NCI-H1694 treated with DMSO at 0.1 percent for 48 hours (cell line): ENCODE measurements around the gene BAD.

ENCODE experiments used
- DNase-seq: peaks from one replicate; lab custom pipeline; 2025; lab: John Stamatoyannopoulos, UW

Gene BAD

DNA sequence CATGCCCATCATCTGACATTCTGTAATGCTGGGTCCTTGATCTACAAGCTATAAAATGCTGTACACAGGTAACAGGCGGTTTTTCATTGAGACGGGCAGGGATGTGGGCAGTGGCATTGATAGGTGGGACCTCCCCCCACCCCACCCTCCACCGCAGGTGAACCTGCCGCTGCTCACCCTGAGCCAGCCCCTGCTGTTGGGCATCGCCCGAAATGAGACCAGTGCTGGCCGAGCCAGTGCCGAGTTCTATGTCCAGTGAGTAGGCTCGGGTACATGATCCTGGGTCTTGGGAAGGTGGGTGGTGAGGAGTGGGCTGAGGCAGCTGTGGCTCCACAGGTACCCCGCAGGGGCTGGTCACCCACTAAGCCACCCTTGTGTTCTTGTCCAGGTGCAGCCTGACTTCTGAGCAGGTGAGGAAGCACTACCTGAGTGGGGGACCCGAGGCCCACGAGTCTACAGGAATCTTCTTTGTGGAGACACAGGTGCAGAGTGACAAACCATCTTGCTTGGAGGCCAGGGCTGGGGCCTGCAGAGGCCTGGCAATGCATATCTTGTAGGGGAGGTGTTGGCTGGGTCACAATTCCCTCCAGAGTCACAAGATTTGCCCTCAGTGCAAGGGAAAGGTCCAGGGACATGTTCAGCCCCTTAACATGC is 55.2 kb downstream of the BAD start:
- DNase-seq: no peak

DNA sequence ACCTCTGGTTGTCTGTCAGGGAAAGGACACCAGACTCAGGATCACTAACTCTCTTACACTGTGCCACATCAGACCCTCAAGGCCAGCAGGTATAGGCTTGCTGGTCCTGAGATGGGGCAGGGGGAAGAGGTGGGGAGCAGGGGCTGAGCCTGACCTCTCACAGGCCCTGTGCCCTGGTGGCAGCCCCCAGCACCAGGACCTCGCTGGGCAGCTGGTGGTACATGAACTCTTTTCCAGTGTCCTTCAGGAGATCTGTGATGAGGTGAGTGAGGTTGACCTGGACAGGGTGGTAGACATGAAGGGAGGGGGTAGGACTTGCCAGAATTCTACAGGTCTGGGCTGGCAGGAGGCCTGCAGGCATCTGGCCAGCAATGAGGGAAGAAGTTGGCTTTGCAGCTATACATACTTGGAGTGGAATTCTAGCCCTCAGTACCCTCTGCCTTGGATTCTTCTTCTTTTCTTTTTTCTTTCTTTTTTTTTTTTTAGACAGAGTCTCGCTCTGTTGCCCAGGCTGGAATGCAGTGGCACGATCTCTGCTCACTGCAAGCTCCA is 57.0 kb downstream of the BAD start:
- no peak for DNase-seq

DNA sequence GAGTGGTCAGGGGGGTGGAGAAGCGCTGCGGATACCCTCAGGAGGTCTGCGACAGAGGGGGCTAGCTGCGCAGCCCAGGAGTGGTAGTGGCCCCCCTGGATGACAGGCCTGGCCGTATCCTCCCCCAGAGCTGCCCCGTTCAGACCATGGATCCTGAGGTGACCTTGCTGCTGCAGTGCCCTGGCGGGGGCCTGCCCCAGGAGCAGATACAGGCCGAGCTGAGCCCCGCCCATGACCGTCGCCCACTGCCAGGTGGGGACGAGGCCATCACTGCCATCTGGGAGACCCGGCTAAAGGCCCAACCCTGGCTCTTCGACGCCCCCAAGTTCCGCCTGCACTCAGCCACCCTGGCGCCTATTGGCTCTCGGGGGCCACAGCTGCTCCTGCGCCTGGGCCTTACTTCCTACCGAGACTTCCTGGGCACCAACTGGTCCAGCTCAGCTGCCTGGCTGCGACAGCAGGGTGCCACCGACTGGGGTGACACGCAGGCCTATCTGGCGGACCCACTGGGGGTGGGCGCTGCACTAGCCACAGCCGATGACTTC is 57.9 kb downstream of the BAD start:
- DNase-seq: no peak

- DNase-seq: peak; percentile 25
Measured at GRCh38 chr11:64225608-64226506, 58.6 kb downstream of the BAD start, which contains the start of the genes NUDT22 and TRPT1. NUDT22 (plus strand) TSS chr11:64226274; CDS start chr11:64226653, 379 bp downstream. TRPT1 (minus strand) TSS chr11:64226186; CDS start chr11:64225860, 326 bp downstream.

DNA sequence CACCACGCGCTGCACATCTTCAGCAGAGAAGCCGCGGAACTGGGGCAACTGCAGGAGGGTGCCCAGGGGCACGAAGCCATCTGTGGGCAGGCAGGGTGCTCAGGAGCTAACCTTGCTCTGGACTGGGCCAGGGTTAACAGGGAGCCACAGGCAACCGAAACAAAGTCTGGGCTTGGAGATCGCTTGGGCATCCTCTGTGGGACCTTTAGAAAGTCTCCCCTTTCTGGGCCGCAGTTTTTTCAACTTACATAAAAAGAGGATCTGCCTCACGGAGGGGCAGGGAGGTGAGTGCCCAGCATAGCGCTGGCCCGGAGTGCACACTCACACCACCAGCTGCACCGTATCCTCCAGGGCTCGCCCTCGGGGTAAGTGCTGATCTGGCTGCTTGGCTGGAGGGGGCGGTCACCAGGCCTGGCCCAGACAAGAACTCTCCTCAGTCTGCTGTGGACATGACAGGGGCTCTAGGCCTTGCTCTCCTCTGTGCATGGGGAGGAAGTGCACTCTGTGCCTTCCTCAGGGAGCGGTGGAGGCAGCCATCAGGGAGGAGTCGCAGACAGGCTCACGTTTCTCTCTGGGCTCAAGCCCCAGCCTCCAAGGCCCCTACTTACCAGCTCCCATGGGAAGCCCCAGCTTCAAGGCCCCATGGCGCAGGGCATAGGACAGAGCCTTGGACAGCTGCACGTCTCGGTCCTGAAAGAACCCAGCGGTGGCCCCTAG is 59.4 kb downstream of the BAD start:
- DNase-seq: no peak

- no peak for DNase-seq
Measured at GRCh38 chr11:64224151-64224890, 60.1 kb downstream of the BAD start.

DNA sequence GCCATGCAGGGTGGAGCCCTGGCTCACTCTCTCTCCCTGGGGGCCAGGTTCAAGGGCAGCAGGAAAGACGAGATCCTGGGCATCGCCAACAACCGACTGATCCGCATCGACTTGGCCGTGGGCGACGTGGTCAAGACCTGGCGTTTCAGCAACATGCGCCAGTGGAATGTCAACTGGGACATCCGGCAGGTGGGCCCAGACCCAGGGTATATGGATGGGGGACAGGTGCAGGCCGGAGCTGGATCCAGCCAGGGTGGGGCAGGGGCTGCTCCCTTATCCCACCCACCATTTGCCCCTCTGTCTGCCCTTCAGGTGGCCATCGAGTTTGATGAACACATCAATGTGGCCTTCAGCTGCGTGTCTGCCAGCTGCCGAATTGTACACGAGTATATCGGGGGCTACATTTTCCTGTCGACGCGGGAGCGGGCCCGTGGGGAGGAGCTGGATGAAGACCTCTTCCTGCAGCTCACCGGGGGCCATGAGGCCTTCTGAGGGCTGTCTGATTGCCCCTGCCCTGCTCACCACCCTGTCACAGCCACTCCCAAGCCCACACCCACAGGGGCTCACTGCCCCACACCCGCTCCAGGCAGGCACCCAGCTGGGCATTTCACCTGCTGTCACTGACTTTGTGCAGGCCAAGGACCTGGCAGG is 61.3 kb downstream of the BAD start:
- no peak for DNase-seq

DNA sequence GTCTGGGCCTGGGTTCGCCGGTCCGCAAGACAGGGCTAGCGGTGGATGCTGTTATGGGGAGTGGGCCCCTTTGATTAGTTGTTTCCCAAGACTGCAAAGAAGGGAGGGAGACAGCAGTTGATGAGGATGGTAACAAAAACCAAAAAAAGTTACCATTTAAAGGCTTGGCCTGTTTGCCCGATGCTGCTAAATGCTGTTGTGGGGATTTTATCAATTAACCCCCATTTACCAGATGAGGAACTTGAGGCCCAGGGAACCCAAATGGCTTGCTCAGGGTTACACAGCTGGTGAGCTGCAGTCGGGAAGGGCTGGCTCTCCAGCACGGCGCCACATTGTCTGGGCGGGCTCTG is 61.8 kb downstream of the BAD start:
- DNase-seq: no peak

DNA sequence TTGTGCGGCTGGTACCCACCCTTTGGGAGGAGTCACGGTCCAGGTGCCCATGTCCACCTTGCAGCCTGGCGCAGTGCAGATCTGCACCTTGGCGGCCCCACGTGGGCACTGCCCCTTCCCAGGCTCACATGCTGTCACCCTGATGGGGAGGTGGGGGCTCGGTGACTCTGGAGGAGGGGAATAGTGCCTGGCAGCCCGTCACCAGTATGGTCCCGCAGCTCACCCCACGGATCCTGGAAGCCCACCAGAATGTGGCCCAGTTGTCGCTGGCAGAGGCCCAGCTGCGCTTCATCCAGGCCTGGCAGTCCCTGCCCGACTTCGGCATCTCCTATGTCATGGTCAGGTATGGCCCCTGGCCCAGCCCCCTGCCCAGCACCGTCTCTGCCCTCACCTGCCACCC is 63.7 kb downstream of the BAD start:
- no peak for DNase-seq

GRCh38 chr11:64220271-64220670 is 64.2 kb downstream of the BAD start:
- DNase-seq: no peak
